GM06990 (cell line): Measurements from ENCODE around the gene SPTBN5.

Experiments
- DNase-seq: peaks from one replicate; pipeline ENCODE4 v3.0.0-alpha.2; 2011; ENCODE audit not compliant: insufficient read length; ENCODE audit errors: extremely low read depth
- H3K27me3 ChIP-seq: replicated peaks from 2 replicates; pipeline ENCODE4 v1.6.0; 2011; ENCODE audit warnings: low read length; ENCODE audit not compliant: control insufficient read depth, insufficient read depth
- H3K36me3 ChIP-seq: 2 replicates; pipeline ENCODE4 v1.5.1; 2011; ENCODE audit warnings: low read length; ENCODE audit not compliant: control insufficient read depth, insufficient read depth
- H3K4me3 ChIP-seq: replicated peaks from 2 replicates; pipeline ENCODE4 v1.5.1; 2011; ENCODE audit warnings: low read depth, mild to moderate bottlenecking, control low read depth, low read length
- CTCF ChIP-seq: IDR thresholded peaks from 2 replicates; pipeline ENCODE4 v1.5.1; 2011; ENCODE audit warnings: low read length, control low read depth, mild to moderate bottlenecking, inconsistent platforms; ENCODE audit not compliant: insufficient read depth, poor library complexity, severe bottlenecking

Gene SPTBN5

GRCh38 chr15:41905036-41905793 lies 11.4 kb upstream of the SPTBN5 start:
- Histone ChIP-seq H3K36me3 (peaks cover 53% of the 10 kb centered on the region), H3K4me3 (no peak overlapping the region), H3K27me3 (no peaks in the 10 kb centered on the region)
- DNase-seq, result no peak
- no peak for TF ChIP-seq CTCF

GRCh38 chr15:41904541-41905005 lies 10.7 kb upstream of the SPTBN5 start:
- no peak overlapping the region for H3K4me3 ChIP-seq
- TF ChIP-seq CTCF, result peak; percentile 84
- DNase-seq, result no peak
- no peaks in the 10 kb centered on the region for H3K27me3 ChIP-seq
- peaks cover 55% of the 10 kb centered on the region for H3K36me3 ChIP-seq

GRCh38 chr15:41903782-41904181 lies 9.9 kb upstream of the SPTBN5 start:
- DNase-seq, result no peak
- TF ChIP-seq CTCF, result no peak
- no peaks in the 10 kb centered on the region for H3K27me3 ChIP-seq
- peaks cover 47% of the 10 kb centered on the region for H3K36me3 ChIP-seq
- H3K4me3 ChIP-seq, result no peak overlapping the region

- TF ChIP-seq CTCF, result no peak
- peaks cover 35% of the 10 kb centered on the region for H3K36me3 ChIP-seq
- H3K27me3 ChIP-seq, result no peaks in the 10 kb centered on the region
- no peak overlapping the region for H3K4me3 ChIP-seq
- no peak for DNase-seq
Measured at GRCh38 chr15:41901431-41901830, 7.6 kb upstream of the SPTBN5 start.

- TF ChIP-seq CTCF, result no peak
- peaks cover 32% of the 10 kb centered on the region for H3K36me3 ChIP-seq
- no peak for DNase-seq
- no peaks in the 10 kb centered on the region for H3K27me3 ChIP-seq
- H3K4me3 ChIP-seq, result no peak overlapping the region
Measured at GRCh38 chr15:41900526-41901380, 6.9 kb upstream of the SPTBN5 start.
